Neural progenitor cell (in vitro differentiated cells): ENCODE measurements around the gene PHF3. TPM values are rescaled to one million over a fixed set of nuclear protein-coding genes. Genes with fewer than 3 reads are reported as not detected.

Experiments used
- DNase-seq: peaks from one replicate; pipeline ENCODE4 v3.0.0-alpha.2; 2016; ENCODE audit warnings: low spot score
- H2AFZ ChIP-seq: fragments of 200-600 bp; sonication (generic); replicated peaks from 2 replicates; pipeline ENCODE4 v1.6.1; 2016; ENCODE audit warnings: antibody characterized with exemption
- H3F3A ChIP-seq: fragments of 200-600 bp; sonication (generic); 2 replicates; pipeline ENCODE4 v1.6.1; 2016; ENCODE audit warnings: antibody characterized with exemption, low read depth
- H3K27ac ChIP-seq: fragments of 200-600 bp; sonication (generic); 2 replicates; pipeline ENCODE4 v1.5.1; 2016; ENCODE audit warnings: mild to moderate bottlenecking
- H3K27me3 ChIP-seq: fragments of 200-600 bp; sonication (generic); 2 replicates; pipeline ENCODE4 v1.6.1; 2016; ENCODE audit warnings: mild to moderate bottlenecking, moderate library complexity
- H3K36me3 ChIP-seq: fragments of 200-600 bp; sonication (generic); 2 replicates; pipeline ENCODE4 v1.5.1; 2016
- H3K4me1 ChIP-seq: fragments of 200-600 bp; sonication (generic); 2 replicates; pipeline ENCODE4 v1.6.1; 2016; ENCODE audit warnings: mixed run types
- H3K4me2 ChIP-seq: fragments of 200-600 bp; sonication (generic); 2 replicates; pipeline ENCODE4 v1.6.1; 2016
- H3K4me3 ChIP-seq: fragments of 200-600 bp; sonication (generic); 2 replicates; pipeline ENCODE4 v1.5.1; 2016
- H3K79me2 ChIP-seq: fragments of 200-600 bp; sonication (generic); 2 replicates; pipeline ENCODE4 v1.6.1; 2016; ENCODE audit warnings: low read depth
- H3K9ac ChIP-seq: fragments of 200-600 bp; sonication (generic); 2 replicates; pipeline ENCODE4 v1.6.1; 2016
- H3K9me3 ChIP-seq: fragments of 200-600 bp; sonication (generic); 2 replicates; pipeline ENCODE4 v1.5.1; 2016; ENCODE audit warnings: low read depth
- H4K20me1 ChIP-seq: fragments of 200-600 bp; sonication (generic); 2 replicates; pipeline ENCODE4 v1.6.1; 2016; ENCODE audit warnings: low read depth
- H3K27ac Mint-ChIP-seq: 3 replicates; pipeline ENCODE4 v1.8.0; 2021; ENCODE audit warnings: mixed read lengths
- H3K27me3 Mint-ChIP-seq: 2 replicates; pipeline ENCODE4 v1.8.0; 2022; ENCODE audit warnings: low read depth, mild to moderate bottlenecking, inconsistent platforms, moderate library complexity, mixed read lengths; ENCODE audit not compliant: insufficient read depth
- H3K36me3 Mint-ChIP-seq: 3 replicates; pipeline ENCODE4 v1.8.0; 2021; ENCODE audit warnings: mixed read lengths
- H3K4me1 Mint-ChIP-seq: 3 replicates; pipeline ENCODE4 v1.8.0; 2021; ENCODE audit warnings: mixed read lengths
- H3K4me3 Mint-ChIP-seq: 3 replicates; pipeline ENCODE4 v1.8.0; 2021; ENCODE audit warnings: mild to moderate bottlenecking, moderate library complexity, mixed read lengths
- H3K9me3 Mint-ChIP-seq: 3 replicates; pipeline ENCODE4 v1.8.0; 2020; ENCODE audit warnings: mixed read lengths
- CTCF ChIP-seq: fragments of 200-600 bp; sonication (generic); IDR thresholded peaks from 2 replicates; pipeline ENCODE4 v1.5.1; 2017; ENCODE audit warnings: antibody characterized with exemption, mild to moderate bottlenecking
- EZH2 ChIP-seq: fragments of 200-600 bp; sonication (generic); IDR thresholded peaks from 2 replicates; pipeline ENCODE4 v1.6.1; 2017; ENCODE audit warnings: antibody characterized with exemption, mild to moderate bottlenecking, moderate library complexity
- EZH2phosphoT487 ChIP-seq: fragments of 200-600 bp; sonication (generic); IDR thresholded peaks from 2 replicates; pipeline ENCODE4 v1.6.1; 2017; ENCODE audit warnings: antibody characterized with exemption
- total RNA-seq: library from RNA; depleted of rRNA; stranded (reverse); fragments of >200 nt; gene quantifications from 2 replicates; pipeline ENCODE4 v1.2.3, GENCODE V29; 2015; ENCODE audit warnings: low replicate concordance

The PHF3 gene
- total RNA-seq, 1 donor from 2014 or later: 100 TPM

GRCh38 chr6:63592886-63593285 lies 42.7 kb upstream of the PHF3 start:
- Histone ChIP-seq H3F3A (peaks cover 2% of the 10 kb centered on the region), H3K36me3 (no peaks in the 10 kb centered on the region), H3K27ac (no peak overlapping the region), H3K9ac (no peak overlapping the region), H3K27me3 (no peaks in the 10 kb centered on the region), H3K79me2 (no peaks in the 10 kb centered on the region), H2AFZ (no peak overlapping the region), H3K9me3 (no peaks in the 10 kb centered on the region), H3K4me2 (no peak overlapping the region), H3K4me3 (no peak overlapping the region), H4K20me1 (no peaks in the 10 kb centered on the region), H3K4me1 (peaks cover 12% of the 10 kb centered on the region)
- Mint-ChIP-seq H3K36me3 (no peaks in the 10 kb centered on the region), H3K4me3 (no peak overlapping the region), H3K27me3 (peaks cover 2% of the 10 kb centered on the region), H3K4me1 (peaks cover 10% of the 10 kb centered on the region), H3K9me3 (no peaks in the 10 kb centered on the region), H3K27ac (no peak overlapping the region)
- TF ChIP-seq EZH2phosphoT487 (no peak), CTCF (no peak)
- no peak for DNase-seq

GRCh38 chr6:63597141-63598048 lies 38.2 kb upstream of the PHF3 start:
- Histone ChIP-seq H3F3A (peaks cover 5% of the 10 kb centered on the region), H3K4me2 (peak overlapping the region; percentile 81), H4K20me1 (no peaks in the 10 kb centered on the region), H3K79me2 (no peaks in the 10 kb centered on the region), H3K9me3 (no peaks in the 10 kb centered on the region), H3K4me3 (peak overlapping the region; percentile 70), H3K4me1 (peaks cover 3% of the 10 kb centered on the region), H3K27ac (no peak overlapping the region), H3K27me3 (no peaks in the 10 kb centered on the region), H3K9ac (peak overlapping the region; percentile 29), H3K36me3 (no peaks in the 10 kb centered on the region), H2AFZ (peak overlapping the region; percentile 100)
- TF ChIP-seq EZH2phosphoT487 (no peak), EZH2 (no peak), CTCF (no peak)
- peak overlapping the region; percentile 80 for H3K27ac Mint-ChIP-seq
- H3K27me3 Mint-ChIP-seq: peaks cover 2% of the 10 kb centered on the region
- no peaks in the 10 kb centered on the region for H3K36me3 Mint-ChIP-seq
- no peak for DNase-seq
- H3K4me1 Mint-ChIP-seq: peaks cover 10% of the 10 kb centered on the region
- no peaks in the 10 kb centered on the region for H3K9me3 Mint-ChIP-seq
- H3K4me3 Mint-ChIP-seq: peak overlapping the region; percentile 88

GRCh38 chr6:63598049-63599036 lies 37.3 kb upstream of the PHF3 start:
- no peaks in the 10 kb centered on the region for H3K79me2 ChIP-seq
- Mint-ChIP-seq H3K4me3 (peak overlapping the region; percentile 88), H3K27ac (peak overlapping the region; percentile 80), H3K27me3 (peaks cover 2% of the 10 kb centered on the region), H3K36me3 (no peaks in the 10 kb centered on the region), H3K9me3 (no peaks in the 10 kb centered on the region), H3K4me1 (peaks cover 10% of the 10 kb centered on the region)
- peaks cover 3% of the 10 kb centered on the region for H3K4me1 ChIP-seq
- peak overlapping the region; percentile 81 for H3K4me2 ChIP-seq
- no peak overlapping the region for H3K27ac ChIP-seq
- TF ChIP-seq CTCF (peak; percentile 83), EZH2phosphoT487 (no peak)
- H3K9ac ChIP-seq: peak overlapping the region; percentile 29
- no peaks in the 10 kb centered on the region for H3K27me3 ChIP-seq
- H2AFZ ChIP-seq: peak overlapping the region; percentile 100
- H3K36me3 ChIP-seq: no peaks in the 10 kb centered on the region
- peaks cover 5% of the 10 kb centered on the region for H3F3A ChIP-seq
- no peaks in the 10 kb centered on the region for H3K9me3 ChIP-seq
- H4K20me1 ChIP-seq: no peaks in the 10 kb centered on the region
- peak; percentile 83 for DNase-seq
- peak overlapping the region; percentile 70 for H3K4me3 ChIP-seq
